Measurements from ENCODE around the gene TMED3. TPM values are rescaled to one million over a fixed set of nuclear protein-coding genes. Genes with fewer than 3 reads are reported as not detected.

The TMED3 gene
- polyA plus RNA-seq, 1 donor = 58.9 TPM

GRCh38 chr15:79294075-79294474, 16.8 kb upstream of the TMED3 start:
- Histone ChIP-seq H3K9me3 (ENCODE audit: control insufficient read depth, low read depth, low read length) (no peaks in the 10 kb centered on the region), H3K27me3 (ENCODE audit: control insufficient read depth, insufficient read depth, low read length) (peaks cover 6% of the 10 kb centered on the region), H3K4me3 (ENCODE audit: low read length) (no peak overlapping the region), H3K27ac (ENCODE audit: low read length) (no peak overlapping the region), H3K36me3 (ENCODE audit: control insufficient read depth, insufficient read depth, low read length) (no peaks in the 10 kb centered on the region), H3K4me1 (ENCODE audit: control insufficient read depth, insufficient read depth, low read length) (no peaks in the 10 kb centered on the region)
- no CpG with 5 or more reads among the region's 7 CpGs for WGBS (ENCODE audit: insufficient coverage, low lambda C conversion rate)
- DNase-seq = no peak

- H3K36me3 ChIP-seq (ENCODE audit: control insufficient read depth, insufficient read depth, low read length) = no peaks in the 10 kb centered on the region
- H3K27ac ChIP-seq (ENCODE audit: low read length) = no peak overlapping the region
- DNase-seq = no peak
- H3K27me3 ChIP-seq (ENCODE audit: control insufficient read depth, insufficient read depth, low read length) = peaks cover 6% of the 10 kb centered on the region
- no peaks in the 10 kb centered on the region for H3K4me1 ChIP-seq (ENCODE audit: control insufficient read depth, insufficient read depth, low read length)
- no CpG with 5 or more reads among the region's 4 CpGs for WGBS (ENCODE audit: insufficient coverage, low lambda C conversion rate)
- H3K4me3 ChIP-seq (ENCODE audit: low read length) = no peak overlapping the region
- H3K9me3 ChIP-seq (ENCODE audit: control insufficient read depth, low read depth, low read length) = no peaks in the 10 kb centered on the region
These were observed 14.3 kb upstream of the TMED3 start for GRCh38 chr15:79296583-79296982.

- no peaks in the 10 kb centered on the region for H3K36me3 ChIP-seq (ENCODE audit: control insufficient read depth, insufficient read depth, low read length)
- H3K9me3 ChIP-seq (ENCODE audit: control insufficient read depth, low read depth, low read length) = no peaks in the 10 kb centered on the region
- no peak for DNase-seq
- no peak overlapping the region for H3K27ac ChIP-seq (ENCODE audit: low read length)
- H3K4me3 ChIP-seq (ENCODE audit: low read length) = no peak overlapping the region
- H3K4me1 ChIP-seq (ENCODE audit: control insufficient read depth, insufficient read depth, low read length) = no peaks in the 10 kb centered on the region
- peaks cover 8% of the 10 kb centered on the region for H3K27me3 ChIP-seq (ENCODE audit: control insufficient read depth, insufficient read depth, low read length)
- 83% methylated on average over 1 of the region's 7 CpGs for WGBS (ENCODE audit: insufficient coverage, low lambda C conversion rate)
These were observed 11.6 kb upstream of the TMED3 start for GRCh38 chr15:79299126-79299840.

- Histone ChIP-seq H3K27ac (ENCODE audit: low read length) (no peak overlapping the region), H3K4me3 (ENCODE audit: low read length) (no peak overlapping the region), H3K9me3 (ENCODE audit: control insufficient read depth, low read depth, low read length) (no peaks in the 10 kb centered on the region), H3K27me3 (ENCODE audit: control insufficient read depth, insufficient read depth, low read length) (peaks cover 8% of the 10 kb centered on the region), H3K36me3 (ENCODE audit: control insufficient read depth, insufficient read depth, low read length) (no peaks in the 10 kb centered on the region), H3K4me1 (ENCODE audit: control insufficient read depth, insufficient read depth, low read length) (no peaks in the 10 kb centered on the region)
- WGBS (ENCODE audit: insufficient coverage, low lambda C conversion rate) = no CpG with 5 or more reads among the region's 1 CpG
- no peak for DNase-seq
These were observed 11.1 kb upstream of the TMED3 start for GRCh38 chr15:79299841-79300235.

- Histone ChIP-seq H3K36me3 (ENCODE audit: control insufficient read depth, insufficient read depth, low read length) (no peaks in the 10 kb centered on the region), H3K4me1 (ENCODE audit: control insufficient read depth, insufficient read depth, low read length) (peaks cover 4% of the 10 kb centered on the region), H3K4me3 (ENCODE audit: low read length) (no peak overlapping the region), H3K9me3 (ENCODE audit: control insufficient read depth, low read depth, low read length) (no peaks in the 10 kb centered on the region), H3K27ac (ENCODE audit: low read length) (no peak overlapping the region), H3K27me3 (ENCODE audit: control insufficient read depth, insufficient read depth, low read length) (peaks cover 36% of the 10 kb centered on the region)
- WGBS (ENCODE audit: insufficient coverage, low lambda C conversion rate) = no CpG with 5 or more reads among the region's 4 CpGs
- no peak for DNase-seq
These were observed 3.7 kb upstream of the TMED3 start for GRCh38 chr15:79307251-79307650.

- H3K4me1 ChIP-seq (ENCODE audit: control insufficient read depth, insufficient read depth, low read length) = peaks cover 4% of the 10 kb centered on the region
- no peak for DNase-seq
- peaks cover 8% of the 10 kb centered on the region for H3K36me3 ChIP-seq (ENCODE audit: control insufficient read depth, insufficient read depth, low read length)
- no peaks in the 10 kb centered on the region for H3K9me3 ChIP-seq (ENCODE audit: control insufficient read depth, low read depth, low read length)
- no CpG with 5 or more reads among the region's 2 CpGs for WGBS (ENCODE audit: insufficient coverage, low lambda C conversion rate)
- peaks cover 33% of the 10 kb centered on the region for H3K27me3 ChIP-seq (ENCODE audit: control insufficient read depth, insufficient read depth, low read length)
- no peak overlapping the region for H3K4me3 ChIP-seq (ENCODE audit: low read length)
- no peak overlapping the region for H3K27ac ChIP-seq (ENCODE audit: low read length)
These were observed 2.0 kb upstream of the TMED3 start for GRCh38 chr15:79308874-79309273.

GRCh38 chr15:79310612-79310984, 314 bp upstream of the TMED3 start:
- H3K36me3 ChIP-seq (ENCODE audit: control insufficient read depth, insufficient read depth, low read length) = peaks cover 25% of the 10 kb centered on the region
- peaks cover 27% of the 10 kb centered on the region for H3K27me3 ChIP-seq (ENCODE audit: control insufficient read depth, insufficient read depth, low read length)
- H3K4me3 ChIP-seq (ENCODE audit: low read length) = peak overlapping the region; percentile 37
- no CpG with 5 or more reads among the region's 17 CpGs for WGBS (ENCODE audit: insufficient coverage, low lambda C conversion rate)
- H3K4me1 ChIP-seq (ENCODE audit: control insufficient read depth, insufficient read depth, low read length) = peaks cover 4% of the 10 kb centered on the region
- peak; percentile 8 to 51 for DNase-seq
- no peak overlapping the region for H3K27ac ChIP-seq (ENCODE audit: low read length)
- H3K9me3 ChIP-seq (ENCODE audit: control insufficient read depth, low read depth, low read length) = no peaks in the 10 kb centered on the region

GRCh38 chr15:79311901-79312553, 1.1 kb downstream of the TMED3 start:
- no peaks in the 10 kb centered on the region for H3K9me3 ChIP-seq (ENCODE audit: control insufficient read depth, low read depth, low read length)
- no peak overlapping the region for H3K27ac ChIP-seq (ENCODE audit: low read length)
- peaks cover 4% of the 10 kb centered on the region for H3K4me1 ChIP-seq (ENCODE audit: control insufficient read depth, insufficient read depth, low read length)
- peak in 1 of 2 donors; percentile 24 for DNase-seq
- 60% methylated on average over 1 of the region's 8 CpGs for WGBS (ENCODE audit: insufficient coverage, low lambda C conversion rate)
- H3K4me3 ChIP-seq (ENCODE audit: low read length) = peak overlapping the region; percentile 79
- H3K27me3 ChIP-seq (ENCODE audit: control insufficient read depth, insufficient read depth, low read length) = peaks cover 25% of the 10 kb centered on the region
- H3K36me3 ChIP-seq (ENCODE audit: control insufficient read depth, insufficient read depth, low read length) = peaks cover 40% of the 10 kb centered on the region

GRCh38 chr15:79314186-79314585, 3.3 kb downstream of the TMED3 start:
- H3K4me3 ChIP-seq (ENCODE audit: low read length) = no peak overlapping the region
- WGBS (ENCODE audit: insufficient coverage, low lambda C conversion rate) = no CpG with 5 or more reads among the region's 1 CpG
- no peak for DNase-seq
- H3K4me1 ChIP-seq (ENCODE audit: control insufficient read depth, insufficient read depth, low read length) = peaks cover 4% of the 10 kb centered on the region
- peaks cover 59% of the 10 kb centered on the region for H3K36me3 ChIP-seq (ENCODE audit: control insufficient read depth, insufficient read depth, low read length)
- no peak overlapping the region for H3K27ac ChIP-seq (ENCODE audit: low read length)
- no peaks in the 10 kb centered on the region for H3K9me3 ChIP-seq (ENCODE audit: control insufficient read depth, low read depth, low read length)
- peaks cover 10% of the 10 kb centered on the region for H3K27me3 ChIP-seq (ENCODE audit: control insufficient read depth, insufficient read depth, low read length)

- 100% methylated on average over 1 of the region's 6 CpGs for WGBS (ENCODE audit: insufficient coverage, low lambda C conversion rate)
- Histone ChIP-seq H3K4me3 (ENCODE audit: low read length) (no peak overlapping the region), H3K9me3 (ENCODE audit: control insufficient read depth, low read depth, low read length) (peaks cover 3% of the 10 kb centered on the region), H3K27ac (ENCODE audit: low read length) (no peak overlapping the region), H3K36me3 (ENCODE audit: control insufficient read depth, insufficient read depth, low read length) (peaks cover 61% of the 10 kb centered on the region), H3K4me1 (ENCODE audit: control insufficient read depth, insufficient read depth, low read length) (peaks cover 4% of the 10 kb centered on the region), H3K27me3 (ENCODE audit: control insufficient read depth, insufficient read depth, low read length) (peaks cover 4% of the 10 kb centered on the region)
- no peak for DNase-seq
These were observed 3.9 kb downstream of the TMED3 start for GRCh38 chr15:79314811-79315210.
